ENCODE measurements around the gene TMEM163. TPM values are rescaled to one million over a fixed set of nuclear protein-coding genes. Genes with fewer than 3 reads are reported as not detected.

Gene TMEM163
- total RNA-seq, 1 donor from 2014 or later = 0.20 TPM

- no peak for ATAC-seq
Measured at GRCh38 chr2:134429886-134430285, 288.9 kb downstream of the TMEM163 start.

GRCh38 chr2:134426721-134427120, 292.1 kb downstream of the TMEM163 start:
- no peak for ATAC-seq

- no peak for ATAC-seq
Measured at GRCh38 chr2:134425724-134426496, 292.9 kb downstream of the TMEM163 start.

GRCh38 chr2:134421556-134422328, 297.1 kb downstream of the TMEM163 start:
- ATAC-seq = no peak

- ATAC-seq = no peak
Measured at GRCh38 chr2:134420920-134421319, 297.9 kb downstream of the TMEM163 start.

GRCh38 chr2:134420259-134420658, 298.5 kb downstream of the TMEM163 start:
- no peak for ATAC-seq

- no peak for ATAC-seq
Measured at GRCh38 chr2:134417968-134418582, 300.7 kb downstream of the TMEM163 start.

- no peak for ATAC-seq
Measured at GRCh38 chr2:134416637-134417036, 302.2 kb downstream of the TMEM163 start.

- no peak for ATAC-seq
Measured at GRCh38 chr2:134416018-134416417, 302.8 kb downstream of the TMEM163 start.

- ATAC-seq = no peak
Measured at GRCh38 chr2:134413912-134414311, 304.9 kb downstream of the TMEM163 start.

GRCh38 chr2:134413430-134413829, 305.4 kb downstream of the TMEM163 start:
- no peak for ATAC-seq

- ATAC-seq = no peak
Measured at GRCh38 chr2:134412639-134412999, 306.2 kb downstream of the TMEM163 start.

GRCh38 chr2:134411828-134412638, 306.8 kb downstream of the TMEM163 start:
- peak; percentile 80 for ATAC-seq

- no peak for ATAC-seq
Measured at GRCh38 chr2:134411279-134411827, 307.4 kb downstream of the TMEM163 start.

GRCh38 chr2:134410831-134411231, 308.0 kb downstream of the TMEM163 start:
- ATAC-seq = no peak

- no peak for ATAC-seq
Measured at GRCh38 chr2:134410006-134410405, 308.8 kb downstream of the TMEM163 start.

- no peak for ATAC-seq
Measured at GRCh38 chr2:134408791-134409190, 310.0 kb downstream of the TMEM163 start.

- no peak for ATAC-seq
Measured at GRCh38 chr2:134408386-134408785, 310.4 kb downstream of the TMEM163 start.

- peak; percentile 13 for ATAC-seq
Measured at GRCh38 chr2:134407154-134407890, 311.5 kb downstream of the TMEM163 start.

GRCh38 chr2:134406736-134407135, 312.1 kb downstream of the TMEM163 start:
- ATAC-seq = no peak

GRCh38 chr2:134406311-134406710, 312.5 kb downstream of the TMEM163 start:
- ATAC-seq = peak; percentile 99

Data from esophagus mucosa (tissue), 1 donor.